Inferior parietal cortex (tissue), 1 donor: ENCODE data around the gene IL1A.
A peak's percentile ranks its signal among the peaks of the same experiment; 100 is the strongest.

ENCODE experiments used
- DNase-seq: peaks from one replicate; pipeline ENCODE4 v3.0.0-alpha.2; 2016; ENCODE audit errors: extremely low spot score

Gene IL1A

GRCh38 chr2:112818094-112818902 is 34.0 kb upstream of the IL1A start:
- no peak for DNase-seq

DNA sequence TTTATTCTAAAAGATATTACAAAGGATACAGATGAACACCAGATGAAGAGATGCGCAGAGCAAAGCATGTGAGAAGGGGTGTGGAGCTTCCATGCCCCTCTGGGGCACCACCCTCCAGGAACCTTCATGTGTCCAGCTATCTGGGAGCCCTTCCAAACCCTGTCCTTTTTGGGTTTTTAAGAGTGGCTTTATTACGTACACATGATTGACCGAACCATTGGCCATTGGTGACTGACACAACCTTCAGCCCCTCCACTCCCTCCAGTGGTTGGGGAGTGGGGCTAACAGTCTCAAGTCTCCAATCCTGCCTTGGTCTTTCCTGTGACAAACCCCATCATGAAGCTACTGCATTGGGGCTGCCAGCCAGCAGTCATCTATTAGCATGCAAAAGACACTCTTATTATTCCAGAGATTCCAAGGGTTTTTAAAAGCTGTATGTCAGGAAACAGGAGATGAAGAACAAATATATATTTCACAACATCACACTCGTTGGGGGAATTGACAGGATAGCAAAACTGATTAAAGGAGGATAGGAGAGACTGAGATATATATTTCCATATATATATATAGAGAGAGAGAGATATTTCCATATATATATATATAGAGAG is 32.9 kb upstream of the IL1A start:
- DNase-seq, result no peak

DNA sequence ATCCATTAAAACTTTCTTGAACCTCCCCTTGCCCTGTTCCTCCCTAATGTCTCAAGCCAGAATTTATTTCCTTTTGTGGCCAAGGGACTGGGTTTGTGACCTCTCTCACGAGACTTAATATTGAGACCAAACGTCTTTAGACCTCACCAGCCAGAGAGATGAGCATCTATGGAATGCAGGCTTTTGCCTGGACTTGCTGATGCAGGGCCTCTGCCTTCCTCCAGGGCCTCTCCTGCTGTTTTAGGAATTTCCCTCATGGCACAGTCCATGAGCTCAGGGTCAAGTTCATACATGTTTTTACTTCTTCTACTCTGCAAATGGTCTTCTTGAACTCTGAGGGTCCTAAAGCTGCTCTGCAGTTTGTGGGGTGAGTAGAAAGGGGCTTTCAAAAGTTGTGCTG is 30.0 kb upstream of the IL1A start:
- DNase-seq, result no peak

DNA sequence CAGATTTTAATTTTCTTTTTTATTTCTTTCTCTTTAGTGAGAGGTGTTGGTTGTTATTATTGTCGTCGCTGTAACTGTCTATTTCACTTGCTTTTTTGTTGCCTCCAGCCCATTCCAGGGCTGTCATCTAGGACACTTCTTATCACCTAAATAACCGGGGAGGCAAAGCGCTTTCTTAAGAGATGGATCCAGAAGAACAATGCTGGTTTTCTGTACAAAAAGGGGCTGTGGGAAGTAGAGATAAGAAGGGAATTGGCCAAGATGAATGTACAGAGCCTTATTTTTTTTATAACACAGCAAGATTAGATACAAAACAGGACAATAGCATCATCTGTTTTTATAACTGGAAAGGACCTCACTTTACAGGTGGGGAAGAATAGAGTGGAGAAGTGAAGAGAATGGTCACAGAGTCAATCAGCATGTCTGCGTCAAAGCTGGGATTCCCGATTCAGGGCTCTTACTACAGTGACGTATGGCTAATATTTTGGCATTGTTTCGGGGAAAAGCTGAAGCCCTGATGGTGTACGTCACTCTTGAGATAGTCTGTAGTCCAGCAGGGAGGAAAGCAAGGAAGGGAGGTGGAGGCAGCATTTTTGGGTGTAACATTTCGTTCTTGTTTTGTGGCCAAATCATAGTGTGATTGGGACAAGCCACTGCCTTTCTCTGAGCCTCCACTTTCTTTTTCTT is 29.1 kb upstream of the IL1A start:
- no peak for DNase-seq

DNA sequence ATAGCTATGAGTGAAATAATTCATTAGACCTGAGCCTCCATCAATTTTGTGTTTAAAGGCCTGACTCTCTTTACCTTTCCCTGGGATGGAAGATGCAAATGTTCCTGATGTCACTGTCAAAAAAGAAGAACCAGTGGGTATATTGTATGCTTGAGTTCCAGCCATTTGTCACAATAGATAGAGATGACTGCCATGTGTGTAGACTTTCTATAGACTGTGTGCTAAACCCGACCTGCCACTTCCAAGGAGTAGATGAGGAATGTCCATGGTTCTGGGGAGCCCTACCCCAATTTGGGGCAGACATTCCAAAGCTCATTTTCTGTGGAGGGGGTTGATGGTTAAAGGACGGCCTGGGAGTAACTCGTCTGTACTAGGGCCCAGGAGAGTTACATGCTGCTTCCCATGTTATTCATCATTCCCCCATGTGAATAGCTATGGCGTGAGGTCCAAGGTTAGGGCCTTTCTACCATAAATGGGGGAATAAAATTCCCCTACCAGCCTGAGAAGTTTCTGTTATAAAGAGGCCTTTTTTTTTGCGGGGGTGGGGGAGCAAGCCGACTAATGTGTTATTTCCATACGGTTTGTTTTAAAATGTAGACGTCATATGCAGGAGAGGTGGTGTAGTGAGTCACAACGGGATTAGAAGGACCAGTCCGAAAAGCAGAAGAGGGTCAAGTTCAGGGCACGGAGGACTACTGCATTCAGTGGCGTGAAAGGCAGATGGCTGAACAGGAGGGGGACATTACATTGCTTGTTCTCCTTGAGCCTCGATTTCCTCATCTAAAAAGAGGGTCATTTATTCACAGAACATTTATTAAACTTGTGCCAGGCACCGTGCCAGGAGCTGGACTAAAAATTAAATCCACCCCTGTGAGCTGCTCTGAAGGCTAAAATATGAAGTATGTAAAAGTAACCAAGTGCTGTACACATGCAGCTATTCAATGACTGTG is 28.3 kb upstream of the IL1A start:
- DNase-seq, result no peak

- no peak for DNase-seq
Observed at GRCh38 chr2:112811841-112812306, 27.6 kb upstream of the IL1A start.

DNA sequence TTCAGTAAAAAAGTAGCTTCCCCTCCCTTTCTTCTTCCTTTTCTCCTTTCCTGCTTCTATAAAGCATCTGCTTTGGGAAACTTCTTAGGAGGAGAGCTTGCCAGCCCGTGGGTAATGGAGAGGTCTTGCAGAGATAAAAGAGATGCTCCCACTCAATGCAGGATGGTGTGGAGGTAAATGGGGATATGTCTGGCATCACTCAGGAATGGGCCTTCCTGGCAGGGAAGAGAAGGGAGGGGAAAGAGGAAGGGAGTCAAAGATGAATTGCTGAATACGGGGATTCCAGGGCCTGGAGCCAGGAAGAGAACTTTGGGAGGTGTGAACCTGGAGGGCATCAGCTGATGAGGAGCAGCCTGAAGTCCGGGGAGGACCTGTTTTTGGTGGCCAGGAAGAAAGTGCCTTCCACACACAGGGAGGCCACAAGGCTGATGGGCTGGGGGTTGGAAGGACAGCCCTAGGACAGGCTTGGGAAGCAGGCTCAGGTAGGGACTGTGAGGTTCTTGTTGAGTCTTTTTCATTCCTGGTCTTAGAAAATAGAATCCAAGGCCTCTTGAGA is 27.1 kb upstream of the IL1A start:
- no peak for DNase-seq

DNA sequence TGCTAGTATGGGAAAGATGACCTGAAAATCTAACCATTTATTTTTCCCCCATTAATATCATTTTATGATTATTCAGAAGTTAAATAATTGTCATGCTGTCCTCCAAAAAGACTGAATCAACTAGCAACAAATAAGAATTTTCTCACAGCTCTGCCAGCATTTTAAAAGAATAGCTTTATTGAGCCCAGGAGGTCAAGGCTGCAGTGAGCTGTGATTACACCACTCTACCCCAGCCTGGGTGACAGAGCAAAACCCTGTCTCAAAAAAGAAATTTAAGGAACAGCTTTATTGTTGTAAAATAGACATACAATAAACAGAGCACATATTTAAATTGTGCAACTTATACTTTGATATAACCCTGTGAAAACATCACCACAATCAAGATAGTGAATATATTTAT is 24.8 kb upstream of the IL1A start:
- DNase-seq, result no peak

GRCh38 chr2:112807233-112807807 is 23.0 kb upstream of the IL1A start:
- DNase-seq, result no peak

- DNase-seq, result no peak
Observed at GRCh38 chr2:112805542-112805941, 21.2 kb upstream of the IL1A start.

DNA sequence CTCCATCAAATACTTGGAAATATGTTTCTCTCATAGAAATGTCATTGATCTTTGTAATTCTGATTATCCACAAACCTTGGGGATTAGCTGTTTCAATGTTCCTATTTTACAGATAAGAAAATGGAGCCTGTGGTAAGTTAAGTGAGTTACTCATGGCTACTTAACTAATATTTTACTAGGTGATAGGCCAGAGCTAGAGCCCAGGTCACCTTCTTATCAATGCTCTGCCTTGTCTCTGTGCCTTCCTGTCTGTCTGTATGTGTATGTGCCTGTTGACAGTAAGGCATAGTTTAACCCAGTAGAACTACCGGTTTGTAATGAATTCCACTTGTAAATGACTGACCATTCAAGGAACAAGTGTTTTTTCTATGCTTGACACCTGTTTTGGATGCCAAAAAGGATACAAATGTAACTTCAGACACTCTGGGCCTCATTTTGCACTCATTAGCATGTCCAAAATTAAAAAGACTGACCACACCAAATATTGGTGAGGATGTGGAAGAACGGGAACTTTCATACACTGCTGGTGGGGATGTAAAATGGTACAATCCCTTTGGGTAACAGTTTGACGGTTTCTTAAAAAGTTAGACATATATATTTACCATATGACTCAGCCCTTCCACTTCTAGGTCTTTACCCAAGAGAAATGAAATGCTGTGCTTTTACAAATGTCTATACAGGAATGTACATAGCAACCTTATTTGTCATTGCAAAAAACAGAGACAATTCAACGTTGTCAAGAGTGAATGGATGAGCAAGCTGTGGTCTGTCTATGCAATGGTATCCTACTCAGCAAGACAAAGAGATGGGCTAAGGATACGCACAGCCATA is 19.6 kb upstream of the IL1A start:
- DNase-seq, result no peak

DNA sequence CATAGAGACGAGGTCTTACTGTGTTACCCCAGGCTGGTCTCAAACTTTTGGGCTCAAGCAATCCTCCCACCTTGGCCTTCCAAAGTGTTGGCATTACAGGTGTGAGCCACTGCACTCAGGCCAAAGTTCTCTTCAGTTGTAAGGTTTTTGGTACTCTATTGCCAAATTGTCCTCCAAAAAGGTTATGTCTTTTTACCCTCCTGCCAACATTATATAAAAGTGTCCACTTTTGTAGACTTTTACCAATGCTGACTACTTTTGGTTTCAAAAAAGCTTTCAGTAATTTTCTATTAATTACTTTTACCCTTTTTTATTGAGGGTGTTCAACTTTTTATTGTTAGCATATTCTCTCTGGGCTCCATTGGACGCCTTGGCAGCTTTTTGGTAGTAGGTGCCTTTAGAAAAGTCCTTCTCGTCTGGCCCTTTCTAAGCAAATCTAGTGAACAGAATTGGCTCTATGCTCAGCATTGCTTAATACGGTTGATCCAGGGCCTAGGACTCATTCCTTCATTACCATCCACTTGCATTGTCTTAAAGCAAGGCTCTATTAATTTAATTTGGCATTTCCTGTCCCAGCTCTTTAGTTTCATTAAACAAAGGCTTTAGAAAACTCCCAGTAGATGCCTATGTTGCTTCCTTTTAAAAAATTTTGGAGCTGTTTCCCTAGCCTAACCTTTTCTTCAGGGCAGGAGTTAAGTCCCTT is 16.7 kb upstream of the IL1A start:
- no peak for DNase-seq

- no peak for DNase-seq
Observed at GRCh38 chr2:112798979-112799975, 15.0 kb upstream of the IL1A start.

GRCh38 chr2:112796486-112796885 is 12.2 kb upstream of the IL1A start:
- DNase-seq, result no peak

DNA sequence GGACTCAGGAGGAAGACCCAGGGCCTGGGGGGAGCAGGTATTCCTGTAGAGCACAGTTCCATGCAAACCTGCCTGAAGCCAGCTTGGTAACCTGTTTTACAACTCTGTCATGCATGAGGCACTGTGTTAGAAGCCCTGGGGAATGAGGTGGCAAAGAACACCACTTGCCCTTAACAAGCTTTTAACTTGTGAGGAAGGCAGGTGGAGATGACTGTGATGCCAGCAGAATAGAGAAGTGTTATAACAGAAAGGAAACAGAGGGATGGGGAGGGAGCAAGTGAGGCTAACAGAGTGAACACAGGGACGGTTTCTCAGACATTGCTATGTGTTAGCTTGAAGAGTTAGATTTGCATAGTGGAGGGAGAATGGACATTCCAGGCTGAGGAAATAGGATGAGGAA is 11.5 kb upstream of the IL1A start:
- DNase-seq, result no peak

- no peak for DNase-seq
Observed at GRCh38 chr2:112794841-112795240, 10.5 kb upstream of the IL1A start.

DNA sequence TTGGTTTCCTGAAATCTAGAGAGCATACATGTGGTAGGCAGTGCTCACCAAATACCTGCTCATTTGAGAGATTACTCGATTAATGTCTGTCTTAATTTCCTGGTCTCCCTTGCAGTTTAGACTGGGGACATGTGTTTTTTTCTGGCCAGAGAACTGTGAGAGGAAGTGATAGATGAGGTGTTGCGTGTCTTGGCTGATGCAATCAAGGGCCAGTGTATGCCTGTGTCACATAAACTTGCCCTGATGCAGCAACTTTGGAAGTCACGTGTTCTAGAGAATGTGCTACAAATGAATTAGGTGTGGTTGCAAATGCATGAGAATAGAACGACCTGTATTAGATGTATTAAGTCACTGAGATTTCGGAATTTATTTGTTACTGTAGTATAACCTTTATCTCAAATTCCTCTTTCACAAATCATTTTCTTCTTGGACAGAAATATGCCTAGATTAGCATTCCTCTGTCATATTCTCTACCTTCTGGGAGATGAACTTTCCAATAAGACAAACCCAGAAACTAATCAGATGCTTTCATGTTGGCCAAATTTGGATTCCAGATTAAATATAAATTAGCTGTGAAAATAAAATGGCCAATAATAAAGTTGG is 9.9 kb upstream of the IL1A start:
- DNase-seq, result peak; percentile 32

DNA sequence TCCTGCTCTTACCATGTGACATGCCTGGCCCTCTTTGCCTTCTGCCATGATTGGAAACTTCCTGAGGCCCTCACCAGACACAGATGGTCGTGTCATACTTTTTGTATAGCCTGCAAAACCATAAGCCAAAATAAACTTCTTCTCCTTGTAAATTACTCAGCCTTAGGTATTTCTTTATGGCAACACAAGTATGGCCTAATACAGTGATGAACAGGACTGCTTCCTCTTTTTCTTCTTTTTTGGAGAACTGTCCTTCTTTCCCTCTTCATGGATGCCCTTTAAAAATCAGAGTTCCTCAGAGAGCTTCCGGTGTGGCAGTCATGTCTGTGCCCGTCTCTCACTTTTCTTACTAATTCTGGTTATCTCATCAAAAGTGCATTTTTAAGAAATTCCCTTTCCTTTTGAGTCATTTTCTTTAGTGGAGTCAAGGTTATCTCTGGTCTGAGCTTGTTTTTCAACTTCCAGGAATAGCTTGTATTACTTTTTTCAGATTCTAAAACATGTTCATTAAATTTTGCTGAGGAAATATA is 9.2 kb upstream of the IL1A start:
- no peak for DNase-seq
